GM06990 (cell line): Measurements from ENCODE around the gene NFIA.
A peak's percentile ranks its signal among the peaks of the same experiment; 100 is the strongest.

Experiments
- DNase-seq: peaks from one replicate; pipeline ENCODE4 v3.0.0-alpha.2; 2011; ENCODE audit not compliant: insufficient read length; ENCODE audit errors: extremely low read depth
- H3K27me3 ChIP-seq: replicated peaks from 2 replicates; pipeline ENCODE4 v1.6.0; 2011; ENCODE audit warnings: low read length; ENCODE audit not compliant: control insufficient read depth, insufficient read depth
- H3K36me3 ChIP-seq: 2 replicates; pipeline ENCODE4 v1.5.1; 2011; ENCODE audit warnings: low read length; ENCODE audit not compliant: control insufficient read depth, insufficient read depth
- H3K4me3 ChIP-seq: replicated peaks from 2 replicates; pipeline ENCODE4 v1.5.1; 2011; ENCODE audit warnings: low read depth, mild to moderate bottlenecking, control low read depth, low read length
- CTCF ChIP-seq: IDR thresholded peaks from 2 replicates; pipeline ENCODE4 v1.5.1; 2011; ENCODE audit warnings: low read length, control low read depth, mild to moderate bottlenecking, inconsistent platforms; ENCODE audit not compliant: insufficient read depth, poor library complexity, severe bottlenecking

The NFIA gene

GRCh38 chr1:61077676-61078541 is 4.5 kb upstream of the NFIA start:
- H3K36me3 ChIP-seq, result no peaks in the 10 kb centered on the region
- TF ChIP-seq CTCF, result no peak
- DNase-seq, result no peak
- peaks cover 2% of the 10 kb centered on the region for H3K27me3 ChIP-seq
- H3K4me3 ChIP-seq, result peak overlapping the region; percentile 63

GRCh38 chr1:61078618-61079295 is 3.6 kb upstream of the NFIA start:
- no peak for DNase-seq
- H3K4me3 ChIP-seq, result no peak overlapping the region
- TF ChIP-seq CTCF, result no peak

GRCh38 chr1:61079296-61079897 is 3.0 kb upstream of the NFIA start:
- Histone ChIP-seq H3K27me3 (peaks cover 2% of the 10 kb centered on the region), H3K4me3 (no peak overlapping the region), H3K36me3 (no peaks in the 10 kb centered on the region)
- no peak for DNase-seq
- TF ChIP-seq CTCF, result no peak

More at GRCh38 chr1:61078618-61079295, 3.6 kb upstream of the NFIA start:
- Histone ChIP-seq H3K27me3 (peaks cover 2% of the 10 kb centered on the region), H3K36me3 (no peaks in the 10 kb centered on the region)

- DNase-seq, result no peak
- peaks cover 2% of the 10 kb centered on the region for H3K27me3 ChIP-seq
- H3K4me3 ChIP-seq, result no peak overlapping the region
- H3K36me3 ChIP-seq, result no peaks in the 10 kb centered on the region
- TF ChIP-seq CTCF, result no peak
These were observed 2.4 kb upstream of the NFIA start for GRCh38 chr1:61079898-61080336.

- H3K4me3 ChIP-seq, result no peak overlapping the region
- no peaks in the 10 kb centered on the region for H3K36me3 ChIP-seq
- no peak for TF ChIP-seq CTCF
- DNase-seq, result no peak
- H3K27me3 ChIP-seq, result peaks cover 2% of the 10 kb centered on the region
These were observed 1.8 kb upstream of the NFIA start for GRCh38 chr1:61080413-61081143.
